22Rv1 (cell line): ENCODE data around the gene CHL1.

Experiments used
- ZFX ChIP-seq: fragments of 450-650 bp; IDR thresholded peaks from 2 replicates; pipeline ENCODE4 v1.6.1; 2017; ENCODE audit warnings: antibody characterized with exemption, borderline replicate concordance
- TF ChIP-seq, protein P1 (sequence below): fragments of 450-650 bp; IDR thresholded peaks from 2 replicates; pipeline ENCODE4 v1.5.1; 2017; ENCODE audit warnings: mild to moderate bottlenecking

DNA sequence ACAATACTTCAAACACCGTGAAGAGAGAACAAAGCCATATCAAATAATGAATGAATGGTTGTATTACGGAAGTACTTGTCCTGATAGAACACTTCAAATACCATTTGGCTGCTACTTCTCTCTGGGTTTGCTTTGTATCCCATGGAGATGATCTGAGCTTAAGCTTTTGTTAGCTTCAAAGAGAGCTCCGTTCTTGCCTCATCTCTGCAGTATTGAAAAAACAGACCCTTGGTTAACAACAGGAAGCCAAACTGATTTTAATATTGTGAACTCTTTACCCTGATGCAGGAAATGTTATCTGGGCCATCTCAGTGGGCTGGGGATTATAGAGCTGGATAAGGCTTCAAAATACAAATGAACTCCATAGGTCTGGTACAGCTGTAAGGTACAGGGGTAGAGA, 101.0 kb downstream of the CHL1 start:
- TF ChIP-seq, protein P1, sequence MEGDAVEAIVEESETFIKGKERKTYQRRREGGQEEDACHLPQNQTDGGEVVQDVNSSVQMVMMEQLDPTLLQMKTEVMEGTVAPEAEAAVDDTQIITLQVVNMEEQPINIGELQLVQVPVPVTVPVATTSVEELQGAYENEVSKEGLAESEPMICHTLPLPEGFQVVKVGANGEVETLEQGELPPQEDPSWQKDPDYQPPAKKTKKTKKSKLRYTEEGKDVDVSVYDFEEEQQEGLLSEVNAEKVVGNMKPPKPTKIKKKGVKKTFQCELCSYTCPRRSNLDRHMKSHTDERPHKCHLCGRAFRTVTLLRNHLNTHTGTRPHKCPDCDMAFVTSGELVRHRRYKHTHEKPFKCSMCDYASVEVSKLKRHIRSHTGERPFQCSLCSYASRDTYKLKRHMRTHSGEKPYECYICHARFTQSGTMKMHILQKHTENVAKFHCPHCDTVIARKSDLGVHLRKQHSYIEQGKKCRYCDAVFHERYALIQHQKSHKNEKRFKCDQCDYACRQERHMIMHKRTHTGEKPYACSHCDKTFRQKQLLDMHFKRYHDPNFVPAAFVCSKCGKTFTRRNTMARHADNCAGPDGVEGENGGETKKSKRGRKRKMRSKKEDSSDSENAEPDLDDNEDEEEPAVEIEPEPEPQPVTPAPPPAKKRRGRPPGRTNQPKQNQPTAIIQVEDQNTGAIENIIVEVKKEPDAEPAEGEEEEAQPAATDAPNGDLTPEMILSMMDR: no peak
- TF ChIP-seq ZFX: no peak
